ENCODE results near the gene SRRD. TPM values are rescaled to one million over a fixed set of nuclear protein-coding genes. Genes with fewer than 3 reads are reported as not detected.

Gene SRRD
- total and polyA plus RNA-seq, 7 donors = 4.4 to 17.4 (median 10.0) TPM

GRCh38 chr22:26477341-26477731 is 6.3 kb upstream of the SRRD start:
- H3K36me3 ChIP-seq = peaks cover 0 to 65% (median 24%) of the 10 kb centered on the region in 4 donors
- H3K27ac ChIP-seq = no peak overlapping the region
- H3K4me3 ChIP-seq = no peak overlapping the region
- no peaks in the 10 kb centered on the region for H3K9me3 ChIP-seq
- no peaks in the 10 kb centered on the region for H3K27me3 ChIP-seq
- intact Hi-C loops (cut with DNase I) = no loop called here
- H3K4me1 ChIP-seq = peaks cover 0 to 38% (median 34%) of the 10 kb centered on the region in 4 donors
- DNase-seq = no peak
- TF ChIP-seq CTCF (IDR thresholded peaks at IDR 0.05) (no peak), EP300 (IDR thresholded peaks at IDR 0.05) (no peak), POLR2A (IDR thresholded peaks at IDR 0.05) (no peak), POLR2AphosphoS5 (IDR thresholded peaks at IDR 0.05) (no peak)
- 42 to 48% methylated on average over 4 of the region's 4 CpGs for WGBS, 2 donors

GRCh38 chr22:26479043-26479791 is 4.5 kb upstream of the SRRD start:
- peak overlapping the region in 2 of 4 donors; percentile 14 to 17 for H3K4me3 ChIP-seq
- no peaks in the 10 kb centered on the region for H3K27me3 ChIP-seq
- intact Hi-C loops (cut with DNase I) = no loop called here
- peak overlapping the region in 1 of 4 donors; percentile 45 for H3K27ac ChIP-seq
- H3K9me3 ChIP-seq = no peaks in the 10 kb centered on the region
- 15 to 27% methylated on average over 12 of the region's 12 CpGs for WGBS, 2 donors
- H3K36me3 ChIP-seq = peaks cover 0 to 47% (median 10%) of the 10 kb centered on the region in 4 donors
- peaks cover 0 to 49% (median 45%) of the 10 kb centered on the region in 4 donors for H3K4me1 ChIP-seq
- no peak for DNase-seq
- TF ChIP-seq POLR2A (IDR thresholded peaks at IDR 0.05) (no peak), EP300 (IDR thresholded peaks at IDR 0.05) (no peak), CTCF (IDR thresholded peaks at IDR 0.05) (no peak), POLR2AphosphoS5 (IDR thresholded peaks at IDR 0.05) (no peak)

- Histone ChIP-seq H3K27me3 (no peaks in the 10 kb centered on the region), H3K4me1 (peaks cover 0 to 56% (median 52%) of the 10 kb centered on the region in 4 donors), H3K27ac (peak overlapping the region in 1 of 4 donors; percentile 45), H3K9me3 (no peaks in the 10 kb centered on the region), H3K36me3 (peaks cover 0 to 40% (median 10%) of the 10 kb centered on the region in 4 donors), H3K4me3 (peak overlapping the region in 2 of 4 donors; percentile 14 to 17)
- TF ChIP-seq POLR2A (IDR thresholded peaks at IDR 0.05) (no peak), CTCF (IDR thresholded peaks at IDR 0.05) (no peak), POLR2AphosphoS5 (IDR thresholded peaks at IDR 0.05) (peak in 1 of 4 donors; percentile 20), EP300 (IDR thresholded peaks at IDR 0.05) (no peak)
- WGBS, 2 donors = 15 to 51% methylated on average over 12 of the region's 12 CpGs
- intact Hi-C loops (cut with DNase I) = no loop called here
- no peak for DNase-seq
These were observed 3.7 kb upstream of the SRRD start for GRCh38 chr22:26479792-26480610.

GRCh38 chr22:26480611-26480932 is 3.1 kb upstream of the SRRD start:
- Histone ChIP-seq H3K4me3 (no peak overlapping the region), H3K9me3 (no peaks in the 10 kb centered on the region), H3K27me3 (no peaks in the 10 kb centered on the region), H3K27ac (peak overlapping the region in 1 of 4 donors; percentile 45), H3K36me3 (peaks cover 0 to 34% (median 8%) of the 10 kb centered on the region in 4 donors), H3K4me1 (peaks cover 0 to 62% (median 56%) of the 10 kb centered on the region in 4 donors)
- 59 to 67% methylated on average over 2 of the region's 2 CpGs for WGBS, 2 donors
- TF ChIP-seq CTCF (IDR thresholded peaks at IDR 0.05) (no peak), EP300 (IDR thresholded peaks at IDR 0.05) (no peak), POLR2A (IDR thresholded peaks at IDR 0.05) (no peak), POLR2AphosphoS5 (IDR thresholded peaks at IDR 0.05) (no peak)
- no peak for DNase-seq
- intact Hi-C loops (cut with DNase I) = no loop called here

All from sigmoid colon (tissue), 7 donors.